Type B pancreatic cell (in vitro differentiated cells): ENCODE results near the gene ATP5F1D. TPM values are rescaled to one million over a fixed set of nuclear protein-coding genes. Genes with fewer than 3 reads are reported as not detected.

ENCODE experiments used
- DNase-seq: peaks from one replicate; pipeline ENCODE4 v3.0.0; 2021; ENCODE audit warnings: mixed read lengths; ENCODE audit not compliant: unreplicated experiment; ENCODE audit errors: extremely low spot score
- H3K27ac Mint-ChIP-seq: 2 replicates; pipeline ENCODE4 v1.8.0; 2021; ENCODE audit warnings: mild to moderate bottlenecking, mixed read lengths
- H3K27me3 Mint-ChIP-seq: 2 replicates; pipeline ENCODE4 v1.8.0; 2021; ENCODE audit warnings: mixed read lengths
- H3K36me3 Mint-ChIP-seq: 2 replicates; pipeline ENCODE4 v1.8.0; 2021; ENCODE audit warnings: mixed read lengths
- H3K4me1 Mint-ChIP-seq: one replicate; pipeline ENCODE4 v1.8.0; 2021; ENCODE audit warnings: mixed read lengths; ENCODE audit not compliant: unreplicated experiment
- H3K4me3 Mint-ChIP-seq: 2 replicates; pipeline ENCODE4 v1.8.0; 2021; ENCODE audit warnings: mild to moderate bottlenecking, mixed read lengths
- H3K9me3 Mint-ChIP-seq: 2 replicates; pipeline ENCODE4 v1.8.0; 2021; ENCODE audit warnings: mixed read lengths
- total RNA-seq: library from RNA; stranded (reverse); gene quantifications from 2 replicates; pipeline ENCODE4 v1.2.1, GENCODE V29; 2021; ENCODE audit warnings: low replicate concordance
- TF ChIP-seq, protein P1 (sequence below): fragments of 200-600 bp; sonication (generic); conservative IDR thresholded peaks from 2 replicates; pipeline ENCODE4 v1.5.0; 2021; ENCODE audit warnings: antibody characterized with exemption, mild to moderate bottlenecking

The ATP5F1D gene
- total RNA-seq, 1 donor from 2014 or later, result 165 TPM

DNA sequence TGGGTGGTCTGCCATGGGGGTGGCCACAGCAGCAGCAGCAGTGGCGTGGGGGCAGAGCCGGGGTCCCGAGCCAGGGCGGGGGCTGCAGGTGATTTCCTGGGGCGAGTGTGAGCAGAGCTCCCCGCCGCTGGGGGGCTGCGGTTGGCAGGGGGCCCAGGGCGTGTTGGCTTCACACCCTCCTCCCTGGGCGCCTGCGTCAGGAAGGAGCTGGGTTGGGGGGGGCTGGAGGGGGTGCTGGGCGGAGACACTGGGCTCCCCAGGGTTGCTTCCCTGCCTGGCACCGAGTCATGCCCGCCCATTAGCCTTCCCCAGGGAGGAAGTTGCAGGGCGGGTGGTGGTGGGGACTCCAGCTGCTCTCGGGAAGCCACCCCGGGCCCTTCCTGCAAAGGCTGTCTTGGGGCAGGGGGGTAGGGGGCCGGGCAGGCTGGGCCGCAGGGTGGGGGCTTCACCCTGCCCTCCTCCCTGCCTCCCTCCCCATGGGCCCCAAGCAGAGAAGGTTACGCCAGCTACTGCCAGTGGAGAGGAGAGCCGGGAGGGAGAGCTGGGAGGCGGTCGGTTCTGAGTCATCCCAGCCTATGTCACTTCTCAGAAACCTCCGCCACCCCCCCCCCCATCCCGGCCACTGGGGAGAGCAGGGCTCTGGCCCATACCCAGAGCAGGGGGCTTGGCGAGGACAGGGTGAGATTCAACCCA, 11.4 kb downstream of the ATP5F1D start:
- no peaks in the 10 kb centered on the region for H3K9me3 Mint-ChIP-seq
- peaks cover 8% of the 10 kb centered on the region for H3K4me1 Mint-ChIP-seq
- peak overlapping the region; percentile 70 for H3K4me3 Mint-ChIP-seq
- DNase-seq, result no peak
- H3K27me3 Mint-ChIP-seq, result no peaks in the 10 kb centered on the region
- TF ChIP-seq, protein P1, sequence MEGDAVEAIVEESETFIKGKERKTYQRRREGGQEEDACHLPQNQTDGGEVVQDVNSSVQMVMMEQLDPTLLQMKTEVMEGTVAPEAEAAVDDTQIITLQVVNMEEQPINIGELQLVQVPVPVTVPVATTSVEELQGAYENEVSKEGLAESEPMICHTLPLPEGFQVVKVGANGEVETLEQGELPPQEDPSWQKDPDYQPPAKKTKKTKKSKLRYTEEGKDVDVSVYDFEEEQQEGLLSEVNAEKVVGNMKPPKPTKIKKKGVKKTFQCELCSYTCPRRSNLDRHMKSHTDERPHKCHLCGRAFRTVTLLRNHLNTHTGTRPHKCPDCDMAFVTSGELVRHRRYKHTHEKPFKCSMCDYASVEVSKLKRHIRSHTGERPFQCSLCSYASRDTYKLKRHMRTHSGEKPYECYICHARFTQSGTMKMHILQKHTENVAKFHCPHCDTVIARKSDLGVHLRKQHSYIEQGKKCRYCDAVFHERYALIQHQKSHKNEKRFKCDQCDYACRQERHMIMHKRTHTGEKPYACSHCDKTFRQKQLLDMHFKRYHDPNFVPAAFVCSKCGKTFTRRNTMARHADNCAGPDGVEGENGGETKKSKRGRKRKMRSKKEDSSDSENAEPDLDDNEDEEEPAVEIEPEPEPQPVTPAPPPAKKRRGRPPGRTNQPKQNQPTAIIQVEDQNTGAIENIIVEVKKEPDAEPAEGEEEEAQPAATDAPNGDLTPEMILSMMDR, result no peak
- peaks cover 14% of the 10 kb centered on the region for H3K36me3 Mint-ChIP-seq
- H3K27ac Mint-ChIP-seq, result peak overlapping the region; percentile 86

DNA sequence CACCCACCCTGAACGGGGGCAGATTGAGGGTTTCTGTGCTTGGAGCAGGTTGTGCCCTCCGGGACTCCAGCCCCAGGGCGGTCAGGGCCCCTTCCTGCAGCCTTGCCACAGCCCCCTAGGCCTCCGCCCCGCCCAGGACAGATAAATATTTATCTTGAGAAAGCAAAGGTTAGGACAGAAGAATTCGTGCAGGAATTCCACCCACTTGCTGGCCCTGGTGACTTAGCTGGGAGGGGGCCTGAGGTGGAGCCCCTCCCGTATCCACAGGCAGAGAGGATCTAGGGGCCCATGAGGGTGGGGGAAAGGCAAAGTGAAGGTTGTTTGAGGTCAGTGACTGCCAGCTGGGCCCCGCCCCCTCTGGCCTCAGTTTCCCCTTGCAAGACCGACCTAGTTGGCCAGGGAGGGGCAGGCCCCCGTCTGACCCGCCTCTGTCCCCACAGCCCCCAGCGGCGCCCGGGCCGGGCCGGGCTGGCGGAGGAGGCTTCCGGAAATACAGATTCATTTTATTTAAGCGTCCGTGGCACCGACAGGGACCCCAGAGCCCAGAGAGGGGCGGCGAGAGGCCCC, 12.0 kb downstream of the ATP5F1D start:
- H3K27ac Mint-ChIP-seq, result peak overlapping the region; percentile 86
- H3K4me3 Mint-ChIP-seq, result peak overlapping the region; percentile 70
- TF ChIP-seq, protein P1, result no peak
- DNase-seq, result no peak
- no peaks in the 10 kb centered on the region for H3K27me3 Mint-ChIP-seq
- H3K36me3 Mint-ChIP-seq, result peaks cover 14% of the 10 kb centered on the region
- no peaks in the 10 kb centered on the region for H3K9me3 Mint-ChIP-seq
- H3K4me1 Mint-ChIP-seq, result peaks cover 10% of the 10 kb centered on the region

DNA sequence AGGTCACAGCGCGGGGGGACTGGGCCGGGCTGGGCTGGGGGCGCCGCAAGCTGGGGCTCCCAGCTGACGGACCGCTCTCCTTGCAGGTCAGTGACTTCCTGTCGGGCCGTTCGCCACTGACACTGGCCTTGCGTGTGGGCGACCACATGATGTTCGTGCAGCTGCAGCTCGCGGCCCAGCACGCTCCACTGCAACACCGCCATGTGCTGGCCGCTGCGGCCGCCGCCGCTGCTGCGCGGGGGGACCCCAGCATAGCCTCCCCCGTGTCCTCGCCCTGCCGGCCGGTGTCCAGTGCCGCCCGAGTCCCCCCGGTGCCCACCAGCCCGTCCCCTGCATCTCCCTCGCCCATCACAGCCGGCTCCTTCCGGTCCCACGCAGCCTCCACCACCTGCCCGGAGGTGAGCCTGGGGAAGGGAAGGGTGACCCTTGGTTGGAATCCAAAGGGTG, 12.6 kb downstream of the ATP5F1D start:
- no peak for DNase-seq
- Mint-ChIP-seq H3K36me3 (peaks cover 14% of the 10 kb centered on the region), H3K9me3 (no peaks in the 10 kb centered on the region), H3K27me3 (no peaks in the 10 kb centered on the region), H3K27ac (no peak overlapping the region), H3K4me3 (no peak overlapping the region), H3K4me1 (peaks cover 15% of the 10 kb centered on the region)
- TF ChIP-seq, protein P1, result no peak

DNA sequence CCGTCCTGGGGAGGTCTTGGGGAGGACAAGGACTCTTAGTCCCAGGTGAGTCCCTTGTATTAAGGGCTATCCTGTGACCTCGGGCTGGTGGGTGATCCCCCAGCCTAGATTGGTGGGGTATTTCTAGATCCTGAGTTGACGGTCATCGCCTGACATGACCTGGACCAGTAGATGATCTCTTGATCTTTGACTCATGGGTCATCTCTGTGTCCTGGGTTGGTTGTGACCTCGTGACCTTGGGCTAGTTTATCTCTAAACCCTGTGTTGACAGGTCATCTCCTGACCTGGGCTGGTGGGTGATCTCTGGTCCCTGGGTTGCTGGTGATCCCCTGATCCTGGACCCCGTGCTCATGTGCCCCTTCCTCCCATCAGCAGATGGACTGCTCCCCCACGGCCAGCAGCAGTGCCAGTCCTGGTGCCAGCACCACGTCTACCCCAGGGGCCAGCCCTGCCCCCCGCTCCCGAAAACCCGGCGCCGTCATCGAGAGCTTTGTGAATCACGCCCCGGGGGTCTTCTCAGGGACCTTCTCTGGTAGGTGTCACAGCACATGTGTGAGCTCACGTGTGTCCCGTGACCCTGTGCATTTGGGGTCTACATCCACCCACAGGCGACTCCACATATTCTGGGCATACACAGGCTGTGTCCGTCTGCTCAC, 13.1 kb downstream of the ATP5F1D start:
- H3K27ac Mint-ChIP-seq, result peak overlapping the region; percentile 56
- DNase-seq, result no peak
- TF ChIP-seq, protein P1, result no peak
- H3K4me1 Mint-ChIP-seq, result peaks cover 19% of the 10 kb centered on the region
- H3K27me3 Mint-ChIP-seq, result no peaks in the 10 kb centered on the region
- no peaks in the 10 kb centered on the region for H3K9me3 Mint-ChIP-seq
- no peak overlapping the region for H3K4me3 Mint-ChIP-seq
- peaks cover 14% of the 10 kb centered on the region for H3K36me3 Mint-ChIP-seq

DNA sequence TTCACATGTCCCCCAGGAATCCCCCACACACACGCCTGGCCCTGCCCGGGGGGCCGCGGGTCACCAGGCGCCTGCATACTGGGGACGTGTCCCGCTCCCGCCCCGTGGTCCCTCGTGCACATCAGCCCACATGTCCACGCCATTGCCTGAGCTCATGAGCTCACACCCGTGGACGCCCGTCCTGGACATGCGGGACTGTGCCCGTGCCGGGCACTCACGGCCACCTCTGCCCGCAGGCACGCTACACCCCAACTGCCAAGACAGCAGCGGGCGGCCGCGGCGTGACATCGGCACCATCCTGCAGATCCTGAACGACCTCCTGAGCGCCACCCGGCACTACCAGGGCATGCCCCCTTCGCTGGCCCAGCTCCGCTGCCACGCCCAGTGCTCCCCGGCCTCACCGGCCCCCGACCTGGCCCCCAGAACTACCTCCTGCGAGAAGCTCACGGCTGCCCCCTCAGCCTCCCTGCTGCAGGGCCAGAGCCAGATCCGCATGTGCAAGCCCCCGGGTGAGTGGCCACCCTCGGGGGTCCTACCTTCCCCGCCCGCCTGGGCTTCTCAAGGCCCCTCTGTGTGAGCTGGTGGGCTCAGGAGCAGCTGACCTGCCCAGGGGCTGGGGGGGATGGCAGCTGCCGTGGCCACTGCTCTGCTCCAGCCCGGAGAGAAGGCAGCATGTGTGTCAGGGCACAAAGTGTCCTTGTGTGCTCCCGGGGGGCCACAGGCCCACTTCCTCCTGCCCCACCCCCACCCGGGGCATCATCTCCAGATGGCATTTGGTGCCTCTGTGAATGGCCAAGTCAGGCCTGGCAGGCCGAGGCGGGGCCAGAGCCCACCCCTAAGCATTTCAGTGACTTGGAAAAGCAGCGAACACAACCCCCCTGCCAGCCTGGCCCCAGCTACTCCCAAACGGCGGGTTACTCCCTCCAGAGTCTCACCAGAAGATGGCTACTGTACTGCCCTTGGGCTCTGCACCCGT, 13.9 kb downstream of the ATP5F1D start:
- peak overlapping the region; percentile 56 for H3K27ac Mint-ChIP-seq
- peaks cover 14% of the 10 kb centered on the region for H3K36me3 Mint-ChIP-seq
- no peak overlapping the region for H3K4me3 Mint-ChIP-seq
- H3K9me3 Mint-ChIP-seq, result no peaks in the 10 kb centered on the region
- peaks cover 23% of the 10 kb centered on the region for H3K4me1 Mint-ChIP-seq
- DNase-seq, result no peak
- H3K27me3 Mint-ChIP-seq, result no peaks in the 10 kb centered on the region
- TF ChIP-seq, protein P1, result no peak
